HG02588 (cell line): Measurements from ENCODE around the gene OR5B12.
"Not testable (repeated sequence)": the region's sequence is repeated elsewhere in the genome, so short reads cannot be mapped to it uniquely, and the experiment has no call there.

ENCODE experiments used
- ATAC-seq: cut with Tn5 transposase; IDR thresholded peaks from one replicate; pipeline ENCODE4 v1.9.1; 2021; ENCODE audit warnings: mild to moderate bottlenecking, moderate library complexity; ENCODE audit not compliant: unreplicated experiment

OR5B12 gene

DNA sequence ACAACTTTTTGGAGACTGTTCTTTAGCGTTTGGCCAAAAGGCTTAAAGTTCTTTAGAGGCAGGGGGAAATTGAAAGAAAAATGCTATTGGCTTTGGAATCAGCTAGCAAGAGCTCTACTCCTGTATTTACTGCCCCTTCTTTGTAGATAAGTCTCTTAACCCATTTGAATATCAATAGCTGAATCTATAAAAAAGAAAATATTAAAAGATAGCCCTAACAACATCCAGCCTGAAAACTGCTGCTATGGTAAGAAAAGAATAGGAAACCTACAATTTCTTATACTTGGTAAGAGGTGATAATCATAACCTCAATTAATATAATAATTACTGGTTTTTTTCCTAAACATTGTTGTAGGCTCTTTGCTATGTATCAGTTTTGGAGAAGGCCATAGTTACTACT lies at the start of gene OR5B12:
TSS of gene OR5B12 (minus strand) at position 101 of the 400 bp plus-strand sequence. CDS start 2,085 bp downstream, outside the sequence.
- no peak for ATAC-seq

DNA sequence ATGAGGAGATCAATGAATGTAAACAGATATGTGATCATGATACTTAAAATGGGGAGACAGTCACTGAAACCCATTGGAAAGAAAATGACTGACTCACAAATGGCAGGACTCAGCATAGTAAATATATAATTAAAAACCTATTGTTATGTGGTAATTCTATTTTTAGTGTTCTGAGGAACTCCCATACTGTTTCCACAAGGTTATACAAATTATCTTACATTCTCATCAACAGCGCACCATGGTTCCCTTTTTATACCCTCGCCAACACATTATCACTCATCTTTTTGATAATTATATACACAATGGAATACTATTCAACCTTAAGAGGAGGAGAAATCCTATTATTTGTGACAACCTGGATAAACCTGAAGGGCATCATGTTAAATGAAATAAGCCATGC lies 48.8 kb upstream of the OR5B12 start:
- no peak for ATAC-seq

DNA sequence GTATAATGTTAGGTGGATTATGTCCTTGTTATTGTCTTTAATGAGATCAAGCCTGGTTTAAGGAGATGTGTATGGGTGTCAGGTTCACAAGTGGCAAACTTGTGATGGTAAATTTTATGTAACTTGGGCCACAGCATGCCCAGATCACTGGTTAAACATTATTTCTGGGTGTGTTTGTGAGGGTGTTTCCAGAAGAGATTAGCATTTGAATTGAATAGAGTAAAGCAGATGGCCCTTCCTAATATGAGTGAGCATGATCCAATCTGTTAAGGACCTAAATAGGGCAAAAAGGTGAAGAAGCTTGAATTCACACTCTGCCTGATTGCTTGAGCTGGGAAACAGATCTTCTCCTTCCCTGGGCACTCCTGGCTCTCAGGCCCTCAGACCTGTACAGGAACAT lies 45.1 kb upstream of the OR5B12 start:
- ATAC-seq = no peak

DNA sequence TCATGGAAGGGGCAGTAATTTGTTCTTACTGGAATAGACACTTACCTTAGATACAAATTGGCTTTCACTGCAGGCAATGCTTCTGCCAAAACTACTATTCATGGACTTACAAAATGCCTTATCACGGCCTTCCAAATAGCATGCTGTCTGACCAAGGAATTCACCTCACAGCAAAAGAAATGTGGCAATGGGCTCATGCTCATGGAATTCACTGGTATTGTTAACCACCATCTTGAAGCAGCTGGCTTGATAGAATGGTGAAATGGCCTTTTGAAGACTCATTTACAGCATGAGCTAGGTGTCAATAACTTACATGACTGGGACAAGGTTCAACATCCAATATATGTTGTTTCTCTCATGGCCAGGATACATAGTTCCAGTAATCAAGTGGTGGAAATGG lies 43.9 kb upstream of the OR5B12 start:
- ATAC-seq = no peak

DNA sequence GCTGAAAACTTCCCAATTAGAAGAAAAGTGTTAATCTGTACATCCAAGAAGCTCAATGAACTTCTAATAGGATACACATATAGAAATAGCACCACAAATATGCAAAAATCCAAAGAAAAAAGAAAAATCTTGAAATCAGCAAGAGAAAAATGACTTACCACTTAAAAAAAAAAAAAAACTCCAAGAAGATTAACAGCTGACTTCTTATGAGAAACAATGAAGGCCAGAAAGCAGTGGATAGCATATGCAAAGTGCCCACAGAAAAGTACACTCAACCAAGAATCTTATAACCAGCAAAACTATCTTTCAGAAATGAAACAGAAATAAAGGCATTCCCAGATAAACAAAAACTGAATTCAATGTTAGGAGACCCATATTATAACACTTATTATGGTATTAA lies 29.9 kb upstream of the OR5B12 start:
- ATAC-seq = no peak

DNA sequence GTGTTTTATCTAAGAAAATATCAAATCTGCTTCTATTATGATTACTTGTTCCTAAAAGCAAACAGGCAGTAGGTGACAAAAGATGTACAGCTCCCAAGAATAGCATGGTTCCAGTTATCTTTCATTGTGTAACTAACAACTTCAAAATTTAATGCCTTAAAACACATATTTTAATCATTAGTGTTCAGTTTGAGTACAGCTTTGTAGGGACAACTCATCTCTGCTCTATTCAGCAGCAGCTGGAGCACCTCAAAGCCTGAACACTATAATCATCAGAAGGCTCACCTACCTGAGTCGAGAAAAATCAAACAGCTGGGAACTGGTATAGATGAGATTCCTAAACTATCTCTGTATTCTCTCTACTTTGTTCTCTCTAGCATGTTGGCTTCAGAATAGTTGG lies 24.3 kb upstream of the OR5B12 start:
- ATAC-seq = no peak

DNA sequence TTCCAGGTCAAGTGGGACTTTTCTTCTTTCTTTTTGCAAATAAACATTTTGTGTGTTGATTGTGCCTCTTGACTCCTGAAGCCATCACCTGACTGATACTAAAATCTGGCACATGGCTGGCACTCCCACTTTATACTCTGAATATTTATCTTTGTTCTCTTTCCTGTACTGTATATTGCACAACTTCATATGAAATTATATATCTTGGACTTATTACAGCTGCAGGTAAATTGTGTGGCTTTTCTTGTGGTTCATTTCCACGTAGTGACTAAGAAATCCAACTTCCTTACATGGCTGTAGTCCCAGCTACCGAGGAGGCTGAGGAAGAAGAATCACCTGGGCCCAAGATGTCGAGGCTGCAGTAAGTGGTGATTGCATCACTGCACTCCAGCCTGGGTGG lies 23.7 kb upstream of the OR5B12 start:
- ATAC-seq = no peak

DNA sequence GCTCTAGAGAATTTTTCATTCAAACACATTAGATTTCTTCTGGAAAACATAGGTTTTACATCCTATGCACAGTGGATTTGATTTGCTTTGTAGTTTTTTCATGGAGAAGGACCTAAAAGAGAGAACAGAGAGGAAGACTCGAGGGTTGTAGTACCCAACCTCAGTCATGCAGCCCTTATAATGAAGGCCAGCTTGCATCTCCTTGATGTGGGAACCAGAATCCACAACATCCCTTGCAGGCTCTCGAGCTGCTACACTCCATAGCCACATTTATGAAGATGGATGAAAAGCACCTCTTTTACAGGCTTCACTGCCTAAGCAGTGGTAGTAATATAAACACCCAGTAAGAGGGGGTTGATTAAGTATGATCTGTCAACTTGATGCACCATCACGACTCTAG lies 9.5 kb upstream of the OR5B12 start:
- ATAC-seq = no peak

DNA sequence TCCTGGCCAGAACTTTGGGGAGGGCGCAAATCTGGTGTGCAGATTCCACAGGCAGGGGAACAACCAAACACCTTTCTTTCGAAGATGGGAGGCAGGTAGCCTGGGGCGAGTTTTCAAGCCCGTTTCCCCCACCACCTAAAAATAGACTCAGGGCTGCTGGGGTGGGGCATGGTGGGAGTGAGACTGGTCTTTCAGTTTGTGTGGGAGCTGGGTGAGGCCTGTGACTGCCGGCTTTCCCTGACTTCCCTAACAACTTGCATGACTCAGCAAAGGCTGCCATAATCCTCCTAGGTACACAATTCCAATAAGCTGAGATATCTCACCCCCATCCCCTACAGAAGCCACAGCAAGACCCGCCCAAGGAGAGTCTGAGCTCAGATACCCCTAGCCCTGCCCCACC lies 4.3 kb upstream of the OR5B12 start:
- no peak for ATAC-seq

DNA sequence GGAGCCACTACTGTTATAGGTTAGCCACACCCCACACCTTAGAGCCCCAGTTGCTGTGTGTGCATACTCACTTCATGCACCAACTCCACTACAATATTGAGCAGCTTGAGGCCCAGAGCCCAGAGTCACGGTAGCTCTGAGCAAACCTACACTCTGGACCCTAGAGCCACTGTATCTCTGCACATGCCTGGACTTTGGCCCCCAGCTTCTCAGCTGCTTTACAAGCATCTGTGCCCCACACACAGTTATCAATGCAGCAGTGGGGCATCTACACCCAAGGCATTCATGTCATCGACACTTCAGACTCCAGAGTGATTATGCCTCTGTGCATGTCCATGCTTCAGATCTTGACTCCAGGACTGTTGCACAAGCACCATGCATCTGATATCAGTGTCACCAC lies 2.3 kb upstream of the OR5B12 start:
- ATAC-seq = no peak

DNA sequence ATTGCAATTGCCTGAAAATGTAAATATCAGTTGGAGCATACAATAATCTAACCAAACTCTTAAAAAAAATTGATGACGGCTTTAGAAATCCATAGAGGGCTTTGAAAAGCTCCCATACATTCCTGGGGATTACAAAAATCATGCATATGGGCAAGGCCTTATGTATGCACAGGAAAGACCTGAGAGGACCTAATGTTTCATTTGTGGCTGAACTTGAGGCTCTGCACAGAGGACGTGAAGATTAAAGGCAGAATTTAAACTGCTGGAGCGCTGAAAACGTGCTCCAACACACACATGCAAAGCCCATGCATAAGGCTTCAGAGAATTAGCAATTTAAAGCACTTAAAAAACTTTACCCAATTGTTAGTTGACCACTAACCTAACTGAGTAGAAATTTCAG lies 3.5 kb downstream of the OR5B12 start:
- ATAC-seq = no peak

DNA sequence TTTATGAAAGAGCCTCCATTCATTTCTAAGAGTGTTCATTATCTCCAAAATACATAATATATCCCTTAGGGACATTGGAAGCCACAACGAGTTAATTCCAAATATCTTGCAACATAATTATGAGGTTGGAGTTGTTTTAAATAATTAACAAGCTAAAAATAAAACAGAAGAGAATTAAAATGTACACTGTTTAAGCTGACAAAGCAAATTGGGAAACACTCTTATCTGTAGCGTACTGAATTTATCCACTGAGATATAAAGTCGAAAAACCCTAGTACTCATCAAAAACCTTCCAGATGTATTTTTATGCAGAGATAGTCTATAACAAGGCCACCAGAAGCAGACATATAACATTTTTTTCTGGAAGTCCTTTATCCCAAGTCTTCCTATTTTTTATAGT lies 7.8 kb downstream of the OR5B12 start:
- ATAC-seq = no peak

DNA sequence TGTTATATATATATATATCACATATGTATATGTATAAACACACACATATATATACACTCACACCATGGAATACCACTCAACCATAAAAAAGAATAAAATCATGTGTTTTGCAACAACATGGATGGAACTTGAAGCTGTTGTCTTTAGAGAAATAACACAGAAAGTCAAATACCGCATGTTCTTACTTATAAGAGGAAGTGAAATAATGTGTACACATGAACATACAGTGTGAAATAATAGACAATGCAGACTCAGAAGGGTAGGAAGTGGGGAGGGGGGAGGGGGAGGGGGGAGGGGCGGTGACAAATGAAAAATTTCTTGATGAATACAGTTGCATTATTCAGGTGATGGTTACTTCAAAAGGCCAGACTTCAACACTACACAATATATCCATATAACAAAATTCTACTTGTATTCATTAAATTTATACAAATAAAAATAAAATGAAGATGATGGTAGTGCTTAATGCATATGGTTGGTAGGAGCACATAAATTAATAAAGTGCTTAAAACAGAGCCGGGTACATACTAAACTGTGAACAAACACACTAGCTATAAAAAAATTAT lies 8.3 kb downstream of the OR5B12 start:
- ATAC-seq = no peak

DNA sequence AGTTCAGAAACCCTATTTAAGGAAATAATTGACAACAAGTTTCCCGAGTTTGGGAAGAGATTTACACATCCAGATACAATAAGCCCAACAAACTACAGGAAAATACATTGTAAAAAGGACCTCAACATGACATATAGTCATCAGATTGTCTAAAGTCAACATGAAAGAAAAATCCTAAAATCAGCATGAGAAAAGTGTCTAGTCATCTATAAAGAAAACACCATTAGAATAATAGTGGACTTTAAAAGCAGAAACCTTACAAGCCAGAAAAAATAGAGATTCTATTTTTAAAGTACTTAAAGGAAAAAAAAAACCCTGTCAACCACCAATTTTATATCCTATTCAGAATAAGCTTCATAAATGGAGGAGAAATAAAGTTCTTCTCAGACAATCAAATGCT lies 12.8 kb downstream of the OR5B12 start:
- no peak for ATAC-seq

DNA sequence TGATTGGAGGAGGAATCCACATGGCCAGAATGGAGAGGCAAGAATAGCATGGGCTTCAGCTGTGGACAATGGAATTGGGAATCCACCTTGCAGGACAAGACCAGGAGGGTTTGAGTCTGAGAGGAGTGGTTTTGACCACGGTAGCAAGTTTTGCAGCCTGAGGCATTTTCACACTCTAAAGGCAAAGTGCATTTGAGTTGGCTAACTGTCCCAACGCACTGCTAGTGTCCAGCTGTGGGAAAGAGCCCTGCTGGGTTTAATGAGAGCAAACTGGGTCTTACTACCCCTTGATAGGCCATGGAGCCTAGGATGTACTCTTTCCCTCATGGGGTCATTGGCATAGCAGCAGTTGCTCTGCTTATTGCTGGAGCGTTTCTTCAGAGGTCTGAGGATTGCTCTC lies 14.0 kb downstream of the OR5B12 start, which contains the start of gene OR5B2:
TSS of gene OR5B2 (minus strand) at position 101 of the 400 bp plus-strand sequence. CDS start 4,860 bp downstream, outside the sequence.
- ATAC-seq = no peak

DNA sequence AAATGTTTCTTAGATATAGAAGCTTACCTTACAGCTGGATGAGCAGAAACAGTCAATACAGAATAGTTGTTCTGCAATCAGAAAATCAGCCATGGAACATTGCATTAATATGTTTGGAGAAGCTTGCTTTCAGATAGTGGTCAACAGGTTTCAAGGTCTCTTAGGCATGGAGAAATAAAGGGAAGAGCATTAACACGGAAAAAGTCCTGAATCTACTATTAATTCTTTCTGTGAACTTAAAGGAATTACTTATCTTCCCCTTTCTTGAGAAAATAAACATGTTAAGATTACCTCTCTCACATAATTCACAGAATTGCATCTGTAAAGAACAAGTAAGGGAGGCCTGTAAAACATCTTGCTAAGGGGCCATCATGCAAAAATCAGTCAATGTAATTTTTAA lies 35.3 kb downstream of the OR5B12 start, which contains the start of gene OR5B3:
TSS of gene OR5B3 (minus strand) at position 101 of the 400 bp plus-strand sequence. CDS start 3,465 bp downstream, outside the sequence.
- no peak for ATAC-seq

DNA sequence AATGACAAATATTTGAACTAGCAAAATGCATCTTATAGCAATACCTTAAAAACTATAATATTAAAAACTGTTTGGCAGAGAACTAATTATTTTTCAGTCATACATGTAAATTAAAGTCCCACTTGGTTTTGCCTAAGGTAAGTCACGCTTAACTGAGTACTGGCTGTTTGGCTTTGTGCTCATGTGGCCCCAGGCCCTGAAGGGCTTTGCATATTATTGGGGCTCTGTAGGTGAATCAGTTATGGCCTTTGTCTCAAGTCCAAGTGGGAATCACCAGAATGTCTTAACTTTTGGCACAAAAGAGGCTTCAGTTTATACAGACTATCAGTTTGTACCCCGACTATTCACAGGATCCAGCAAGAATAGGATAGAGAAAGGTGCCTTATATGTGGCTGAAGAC lies 42.4 kb downstream of the OR5B12 start:
- ATAC-seq = not testable (repeated sequence)

DNA sequence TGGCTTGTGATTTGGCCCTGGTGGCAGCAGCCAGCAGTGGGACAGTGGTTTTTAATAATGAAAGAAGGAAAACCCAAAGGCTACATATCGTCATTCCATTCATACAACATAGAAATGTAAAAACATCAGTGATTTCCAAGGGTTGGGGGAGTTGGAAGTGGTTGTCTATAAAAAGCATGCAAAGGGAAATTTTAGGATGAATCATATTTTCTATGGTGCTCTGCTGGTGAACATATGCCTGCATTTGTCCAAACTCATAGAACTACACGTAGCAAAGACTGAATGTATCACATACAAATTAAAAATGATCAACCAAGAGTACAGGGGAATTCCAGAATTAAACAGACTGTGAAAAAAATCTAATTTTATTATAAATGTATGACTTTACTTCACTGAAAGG lies 46.5 kb downstream of the OR5B12 start:
- ATAC-seq = no peak

DNA sequence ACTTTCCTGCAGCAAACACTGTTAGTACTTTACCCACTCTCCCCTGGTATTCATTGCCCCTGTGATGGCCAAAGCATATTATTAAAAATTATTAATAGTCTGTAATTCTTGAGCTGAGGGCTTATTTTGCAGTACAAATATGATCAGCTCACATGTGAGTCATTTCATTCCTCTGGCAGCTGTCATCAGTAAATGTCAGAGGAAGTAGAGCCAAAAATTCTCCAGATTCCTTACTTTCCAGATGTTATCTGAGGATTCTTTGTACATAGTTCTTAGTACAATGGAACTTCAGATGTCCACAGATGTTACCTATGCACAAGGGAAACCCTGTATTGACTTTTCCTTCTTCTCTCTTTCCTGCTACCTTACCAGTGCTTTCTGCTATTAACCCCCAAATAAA lies 47.8 kb downstream of the OR5B12 start:
- ATAC-seq = no peak

DNA sequence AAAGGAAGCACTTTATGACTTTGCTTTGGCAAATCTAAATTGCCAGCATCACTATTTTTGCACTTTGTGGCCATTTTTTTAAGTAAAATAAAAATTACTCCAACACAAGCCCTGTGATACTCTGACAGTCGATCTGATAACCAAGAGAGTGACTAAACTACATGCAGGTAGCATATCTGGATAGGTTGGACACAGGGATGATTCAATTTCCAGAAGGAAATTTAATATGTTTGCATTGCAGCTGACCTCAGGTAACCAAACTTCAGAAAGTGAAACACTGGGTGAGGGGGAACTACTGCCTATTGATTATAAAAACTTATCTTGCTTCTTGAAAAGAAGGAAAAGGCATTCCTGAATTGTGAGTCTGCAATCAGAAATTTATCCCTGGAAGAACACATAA lies 49.3 kb downstream of the OR5B12 start:
- no peak for ATAC-seq

DNA sequence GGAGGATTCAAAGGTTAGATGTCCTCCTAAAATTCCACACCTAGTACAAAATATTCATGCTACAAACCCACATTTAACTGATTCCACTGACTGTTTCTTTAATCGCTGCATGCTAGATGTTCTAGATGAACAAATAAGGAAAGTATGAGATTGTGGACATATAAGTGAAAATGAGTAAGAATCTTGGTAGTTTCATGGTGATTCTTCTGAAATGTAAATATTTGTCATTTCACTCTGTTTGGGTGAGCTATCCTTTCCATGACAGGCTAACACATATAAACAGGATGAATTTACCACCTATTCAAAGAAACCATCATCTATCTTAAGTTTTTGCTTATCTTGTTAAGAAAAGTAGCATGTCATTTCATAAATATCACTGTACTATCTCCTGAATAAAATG lies 50.2 kb downstream of the OR5B12 start:
- ATAC-seq = no peak

DNA sequence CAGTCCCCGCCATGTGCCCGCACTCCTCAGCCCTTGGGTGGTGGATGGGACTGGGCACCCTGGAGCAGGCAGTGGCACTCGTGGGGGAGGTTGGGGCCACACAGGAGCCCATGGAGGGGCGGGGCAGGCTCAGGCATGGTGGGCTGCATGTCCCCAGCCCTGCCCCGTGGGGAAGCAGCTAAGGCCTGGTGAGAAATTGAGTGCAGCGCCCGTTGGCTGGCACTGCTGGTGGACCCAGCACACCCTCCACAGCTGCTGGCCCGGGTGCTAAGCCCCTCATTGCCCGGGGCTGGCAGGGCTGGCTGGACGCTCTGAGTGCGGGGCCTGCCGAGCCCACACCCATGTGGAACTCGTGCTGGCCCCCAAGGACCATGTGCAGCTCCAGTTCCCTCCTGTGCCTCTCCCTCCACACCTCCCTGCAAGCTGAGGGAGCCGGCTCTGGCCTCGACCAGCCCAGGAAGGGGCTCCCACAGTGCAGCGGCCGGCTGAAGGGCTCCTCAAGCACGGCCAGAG lies 51.4 kb downstream of the OR5B12 start:
- no peak for ATAC-seq
